Smooth muscle cell (in vitro differentiated cells): Measurements from ENCODE around the gene ARMS2. TPM values are rescaled to one million over a fixed set of nuclear protein-coding genes. Genes with fewer than 3 reads are reported as not detected.

Experiments
- DNase-seq: peaks from one replicate; lab custom pipeline; 2025; ENCODE audit not compliant: unreplicated experiment; lab: John Stamatoyannopoulos, UW
- H2AFZ ChIP-seq: fragments of 200-600 bp; sonication (generic); 2 replicates; pipeline ENCODE4 v1.6.0; 2016; ENCODE audit warnings: antibody characterized with exemption, low read depth, mild to moderate bottlenecking
- H3F3A ChIP-seq: fragments of 200-600 bp; sonication (generic); 2 replicates; pipeline ENCODE4 v1.6.0; 2017; ENCODE audit warnings: antibody characterized with exemption, low read depth
- H3K27ac ChIP-seq: fragments of 200-600 bp; sonication (generic); 2 replicates; pipeline ENCODE4 v1.5.1; 2016; ENCODE audit warnings: low read depth, mild to moderate bottlenecking
- H3K27me3 ChIP-seq: fragments of 200-600 bp; sonication (generic); 2 replicates; pipeline ENCODE4 v1.6.1; 2016; ENCODE audit warnings: low read depth, mild to moderate bottlenecking
- H3K36me3 ChIP-seq: fragments of 200-600 bp; sonication (generic); 2 replicates; pipeline ENCODE4 v1.5.1; 2016; ENCODE audit warnings: low read depth
- H3K4me1 ChIP-seq: fragments of 200-600 bp; sonication (generic); 2 replicates; pipeline ENCODE4 v1.5.1; 2016; ENCODE audit warnings: low read depth
- H3K4me2 ChIP-seq: fragments of 200-600 bp; sonication (generic); 2 replicates; pipeline ENCODE4 v1.6.0; 2016; ENCODE audit warnings: mild to moderate bottlenecking
- H3K4me3 ChIP-seq: fragments of 200-600 bp; sonication (generic); 2 replicates; pipeline ENCODE4 v1.5.1; 2016; ENCODE audit warnings: mild to moderate bottlenecking
- H3K79me2 ChIP-seq: fragments of 200-600 bp; sonication (generic); 2 replicates; pipeline ENCODE4 v1.6.0; 2016; ENCODE audit warnings: low read depth, mild to moderate bottlenecking
- H3K9ac ChIP-seq: fragments of 200-600 bp; sonication (generic); 2 replicates; pipeline ENCODE4 v1.6.0; 2016; ENCODE audit warnings: low read depth
- H3K9me3 ChIP-seq: fragments of 200-600 bp; sonication (generic); replicated peaks from 2 replicates; pipeline ENCODE4 v1.5.1; 2016; ENCODE audit warnings: low read depth
- H4K20me1 ChIP-seq: fragments of 200-600 bp; sonication (generic); 2 replicates; pipeline ENCODE4 v1.6.0; 2016; ENCODE audit warnings: low read depth
- CTCF ChIP-seq: fragments of 200-600 bp; sonication (generic); IDR thresholded peaks from 2 replicates; pipeline ENCODE4 v1.5.1; 2017; ENCODE audit warnings: borderline replicate concordance, mild to moderate bottlenecking, antibody characterized with exemption; ENCODE audit not compliant: insufficient read depth, poor library complexity, severe bottlenecking
- WGBS: methylation state at CpG from one replicate; pipeline ENCODE4 v1.1.7; 2016; ENCODE audit warnings: low lambda C conversion rate; 5-methylcytosine and 5-hydroxymethylcytosine counted together
- polyA plus RNA-seq: library from polyadenylated mRNA; unstranded; fragments of >200 nt; fragmentation: Nextera tagmentation; extraction: Ambion mirVana; gene quantifications from 2 replicates; pipeline ENCODE4 v1.2.1, GENCODE V29; 2016
- total RNA-seq: library from RNA; depleted of rRNA; stranded (reverse); fragments of >200 nt; gene quantifications from 2 replicates; pipeline ENCODE4 v1.2.3, GENCODE V29; 2014

ARMS2 gene
- total and polyA plus RNA-seq, 2 experiments from 2014 or later: not detected

DNA sequence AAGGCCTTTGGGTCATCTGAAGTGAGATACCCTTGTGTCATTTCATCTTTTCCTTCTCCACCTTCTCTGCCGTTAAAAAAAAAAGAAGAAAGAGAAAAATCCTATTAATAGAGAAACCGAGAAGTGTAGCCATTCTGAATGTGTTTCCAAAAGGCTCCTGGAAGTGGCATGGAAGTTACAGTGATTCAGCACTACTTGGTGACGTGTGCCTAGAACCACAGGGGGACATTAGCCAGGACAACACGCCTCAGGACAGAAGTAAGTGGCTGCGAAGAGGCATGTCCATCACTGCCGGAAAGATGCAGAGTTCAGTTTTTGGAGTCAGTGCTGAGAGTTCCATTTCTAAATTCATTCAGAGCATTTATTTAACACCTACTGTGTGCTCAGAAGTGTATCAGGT lies 13.2 kb downstream of the ARMS2 start:
- Histone ChIP-seq H4K20me1 (peaks cover 14% of the 10 kb centered on the region), H3K4me3 (no peak overlapping the region), H3K27me3 (no peaks in the 10 kb centered on the region), H3K27ac (no peak overlapping the region), H3K4me1 (peaks cover 16% of the 10 kb centered on the region), H3K9me3 (no peaks in the 10 kb centered on the region), H3K36me3 (no peaks in the 10 kb centered on the region), H3F3A (peaks cover 20% of the 10 kb centered on the region), H3K4me2 (no peak overlapping the region), H2AFZ (no peak overlapping the region), H3K79me2 (peaks cover 41% of the 10 kb centered on the region), H3K9ac (no peak overlapping the region)
- no peak for DNase-seq
- no peak for TF ChIP-seq CTCF
- WGBS: 96% methylated on average over 6 of the region's 6 CpGs

DNA sequence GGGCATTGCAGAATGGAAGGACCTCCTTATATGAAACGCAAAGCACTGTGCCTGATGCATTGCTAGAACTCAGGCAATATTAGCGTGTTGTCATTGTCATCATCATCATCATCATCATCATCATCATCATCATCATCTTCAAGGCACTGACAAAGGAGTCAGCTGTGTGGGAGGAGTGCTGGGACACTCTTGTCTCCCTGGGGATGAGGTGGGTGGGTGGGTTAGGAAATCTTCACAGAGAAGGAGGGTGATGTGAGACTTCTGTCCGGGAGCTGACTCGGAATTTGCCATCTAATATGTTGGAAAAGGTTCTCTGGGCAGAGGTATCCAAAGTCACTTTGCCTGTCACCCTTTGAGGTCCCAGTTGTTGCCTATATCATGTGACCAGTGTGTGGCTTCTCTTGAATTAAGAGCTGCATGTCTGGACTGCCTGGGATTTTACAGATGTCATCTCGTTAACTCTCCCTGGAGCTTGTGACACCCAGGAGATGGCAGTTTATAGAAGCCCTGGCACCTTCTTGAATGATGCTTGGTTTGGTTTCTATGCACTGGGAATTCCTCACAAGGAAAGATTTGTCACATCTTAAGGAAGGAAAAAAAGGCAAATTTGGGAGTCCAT lies 14.0 kb downstream of the ARMS2 start:
- peaks cover 10% of the 10 kb centered on the region for H3K4me1 ChIP-seq
- no peak for DNase-seq
- peak overlapping the region; percentile 76 for H3K27ac ChIP-seq
- H3K9me3 ChIP-seq: no peaks in the 10 kb centered on the region
- no peaks in the 10 kb centered on the region for H3K36me3 ChIP-seq
- no peak for TF ChIP-seq CTCF
- peaks cover 22% of the 10 kb centered on the region for H3F3A ChIP-seq
- H3K4me2 ChIP-seq: peak overlapping the region; percentile 72
- H2AFZ ChIP-seq: no peak overlapping the region
- peak overlapping the region; percentile 32 for H3K9ac ChIP-seq
- no peak overlapping the region for H3K4me3 ChIP-seq
- H4K20me1 ChIP-seq: peaks cover 13% of the 10 kb centered on the region
- WGBS: 71% methylated on average over 5 of the region's 5 CpGs
- peaks cover 42% of the 10 kb centered on the region for H3K79me2 ChIP-seq
- H3K27me3 ChIP-seq: no peaks in the 10 kb centered on the region

DNA sequence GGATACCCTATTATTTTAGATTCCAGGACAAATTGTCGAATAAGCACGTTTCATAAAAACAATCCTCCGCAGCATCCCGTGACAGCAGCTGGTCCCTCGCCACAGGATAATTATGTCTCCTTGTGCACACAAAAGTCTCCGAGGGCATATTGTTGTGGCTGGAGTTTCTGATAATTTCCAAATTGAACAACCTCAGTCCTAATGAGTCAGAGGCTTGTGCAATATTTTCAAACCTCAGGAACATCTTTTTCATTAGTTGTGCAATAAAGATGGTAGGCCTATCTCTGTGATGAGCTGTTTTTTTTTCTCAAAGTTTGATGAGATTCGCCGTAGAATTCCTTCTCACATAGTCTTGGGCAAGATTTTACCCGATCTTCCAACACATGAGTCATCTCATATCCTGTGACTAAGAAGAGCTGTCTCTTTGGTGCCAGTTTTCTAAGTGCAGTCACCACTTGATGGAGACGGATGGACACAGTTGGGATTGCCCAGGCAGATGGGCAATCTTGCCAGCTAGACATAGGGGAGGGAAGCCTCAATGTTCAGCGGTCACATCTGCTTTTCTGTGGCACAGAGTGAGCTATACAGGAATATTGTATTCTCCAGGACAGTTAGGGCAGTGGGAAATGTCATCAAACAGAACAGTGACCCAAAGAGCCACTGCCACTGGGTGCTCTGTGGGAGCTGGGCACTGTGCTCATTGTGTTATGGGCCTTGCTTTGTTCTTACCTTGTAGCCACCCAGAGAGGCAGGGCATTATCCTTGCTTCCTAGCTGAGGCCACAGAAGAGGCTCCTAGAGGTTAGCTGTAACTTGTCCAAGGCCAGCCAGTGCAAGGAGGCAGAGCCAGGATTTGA lies 14.7 kb downstream of the ARMS2 start:
- peaks cover 12% of the 10 kb centered on the region for H3K4me1 ChIP-seq

More for the DNA sequence above, 14.7 kb downstream of the ARMS2 start:
- H3K36me3 ChIP-seq: no peaks in the 10 kb centered on the region
- no peak overlapping the region for H3K4me3 ChIP-seq
- H3K4me2 ChIP-seq: peak overlapping the region; percentile 72
- no peak for TF ChIP-seq CTCF
- H3K27me3 ChIP-seq: no peaks in the 10 kb centered on the region
- peak overlapping the region; percentile 50 for H3K9ac ChIP-seq
- no peak for DNase-seq
- H3K79me2 ChIP-seq: peaks cover 35% of the 10 kb centered on the region
- H3F3A ChIP-seq: peaks cover 22% of the 10 kb centered on the region
- WGBS: 33% methylated on average over 11 of the region's 11 CpGs
- no peak overlapping the region for H2AFZ ChIP-seq
- peaks cover 6% of the 10 kb centered on the region for H4K20me1 ChIP-seq
- no peaks in the 10 kb centered on the region for H3K9me3 ChIP-seq
- H3K27ac ChIP-seq: peak overlapping the region; percentile 85
